ENCODE measurements around the gene BCORL1. TPM values are rescaled to one million over a fixed set of nuclear protein-coding genes. Genes with fewer than 3 reads are reported as not detected.

Gene BCORL1
- total RNA-seq, 4 donors from 2014 or later: 4.7 to 12.0 (median 6.2) TPM

DNA sequence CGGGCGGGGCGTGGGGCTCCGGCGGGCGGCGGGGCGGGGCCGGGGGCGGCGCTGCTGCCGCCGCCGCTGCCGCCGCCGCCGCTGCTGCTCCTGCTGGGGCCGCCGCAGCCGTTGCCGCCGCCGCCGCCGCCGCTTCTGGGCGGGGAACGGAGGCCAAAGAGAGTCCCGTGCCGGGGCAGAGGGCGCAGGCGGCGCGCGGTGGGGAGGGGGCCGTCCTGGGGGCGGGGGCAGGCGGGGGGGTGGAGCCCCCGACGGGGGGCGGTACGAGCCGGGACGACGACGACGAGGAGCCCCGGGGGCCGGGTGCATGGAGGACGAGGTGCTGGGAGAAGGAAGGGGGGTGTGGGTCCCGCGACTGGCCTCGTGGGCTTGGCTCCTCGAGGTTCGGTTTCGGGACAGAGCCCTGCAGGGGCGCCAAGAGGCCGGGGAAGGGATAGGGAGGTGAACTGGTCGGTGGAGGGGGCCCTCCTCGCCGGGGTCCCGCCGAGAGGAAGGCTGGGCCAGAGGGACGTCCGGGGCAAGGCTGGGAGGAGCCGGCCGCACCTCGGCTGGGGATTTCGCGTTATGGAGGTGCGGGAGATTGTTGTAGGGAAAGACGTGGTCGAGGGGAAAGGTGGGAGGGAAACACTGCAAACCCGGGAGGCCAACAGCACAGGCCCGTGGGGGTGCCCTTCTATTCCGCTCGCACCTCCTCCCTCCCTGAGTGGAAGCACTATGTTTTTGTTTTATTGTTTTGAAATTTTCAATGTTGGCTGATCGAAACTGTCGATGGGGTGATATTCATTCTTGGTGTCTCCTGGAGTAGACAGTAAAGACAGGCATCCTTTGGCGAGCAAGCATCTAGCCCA, 1.9 kb downstream of the BCORL1 start:
- no peaks in the 10 kb centered on the region for H3K9me3 ChIP-seq
- peak; percentile 31 to 40 for DNase-seq
- peak overlapping the region in 2 of 3 donors; percentile 17 to 46 for H3K4me3 ChIP-seq (replicated peaks in 1 of 3)
- no peaks in the 10 kb centered on the region for H3K36me3 ChIP-seq
- intact Hi-C loops (cut with DNase I): no loop called here
- 16 to 29% methylated on average over 5 to 8 of the region's 81 CpGs for WGBS, 2 donors
- no peaks in the 10 kb centered on the region for H3K27me3 ChIP-seq
- no peak overlapping the region for H3K27ac ChIP-seq
- no peaks in the 10 kb centered on the region for H3K4me1 ChIP-seq
- TF ChIP-seq POLR2A (IDR thresholded peaks at IDR 0.05): peak in 1 of 2 donors; percentile 22
- TF ChIP-seq, protein P1, sequence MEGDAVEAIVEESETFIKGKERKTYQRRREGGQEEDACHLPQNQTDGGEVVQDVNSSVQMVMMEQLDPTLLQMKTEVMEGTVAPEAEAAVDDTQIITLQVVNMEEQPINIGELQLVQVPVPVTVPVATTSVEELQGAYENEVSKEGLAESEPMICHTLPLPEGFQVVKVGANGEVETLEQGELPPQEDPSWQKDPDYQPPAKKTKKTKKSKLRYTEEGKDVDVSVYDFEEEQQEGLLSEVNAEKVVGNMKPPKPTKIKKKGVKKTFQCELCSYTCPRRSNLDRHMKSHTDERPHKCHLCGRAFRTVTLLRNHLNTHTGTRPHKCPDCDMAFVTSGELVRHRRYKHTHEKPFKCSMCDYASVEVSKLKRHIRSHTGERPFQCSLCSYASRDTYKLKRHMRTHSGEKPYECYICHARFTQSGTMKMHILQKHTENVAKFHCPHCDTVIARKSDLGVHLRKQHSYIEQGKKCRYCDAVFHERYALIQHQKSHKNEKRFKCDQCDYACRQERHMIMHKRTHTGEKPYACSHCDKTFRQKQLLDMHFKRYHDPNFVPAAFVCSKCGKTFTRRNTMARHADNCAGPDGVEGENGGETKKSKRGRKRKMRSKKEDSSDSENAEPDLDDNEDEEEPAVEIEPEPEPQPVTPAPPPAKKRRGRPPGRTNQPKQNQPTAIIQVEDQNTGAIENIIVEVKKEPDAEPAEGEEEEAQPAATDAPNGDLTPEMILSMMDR (IDR thresholded peaks at IDR 0.05): no peak

DNA sequence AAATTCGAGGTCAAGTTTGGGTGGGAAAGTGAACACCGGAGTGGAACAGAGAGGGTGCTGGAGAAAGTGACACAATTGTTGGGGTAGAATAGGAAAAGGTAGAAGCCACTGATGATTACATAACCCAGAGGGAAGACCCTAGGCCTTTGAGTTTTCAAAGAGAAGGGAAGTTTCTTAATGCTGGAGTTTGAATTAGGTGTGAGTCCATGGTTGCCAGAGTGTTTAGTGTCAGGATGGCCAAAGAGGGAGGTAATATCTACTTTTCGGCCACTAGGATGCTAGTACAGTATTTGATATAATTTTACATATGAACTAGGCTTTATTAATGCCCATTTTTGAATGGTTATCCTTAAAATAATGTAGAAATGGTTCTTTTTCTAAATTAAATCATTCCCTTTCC, 5.4 kb downstream of the BCORL1 start:
- Histone ChIP-seq H3K36me3 (no peaks in the 10 kb centered on the region), H3K9me3 (no peaks in the 10 kb centered on the region), H3K27ac (no peak overlapping the region), H3K4me1 (peaks cover 0 to 4% of the 10 kb centered on the region in 2 donors), H3K27me3 (no peaks in the 10 kb centered on the region), H3K4me3 (replicated peaks in 1 of 3) (no peak overlapping the region)
- no peak for DNase-seq
- intact Hi-C loops (cut with DNase I): no loop called here
- WGBS, 2 donors: 73 to 77% methylated on average over 3 of the region's 3 CpGs
- no peak for TF ChIP-seq POLR2A (IDR thresholded peaks at IDR 0.05)
- TF ChIP-seq, protein P1 (IDR thresholded peaks at IDR 0.05): no peak

DNA sequence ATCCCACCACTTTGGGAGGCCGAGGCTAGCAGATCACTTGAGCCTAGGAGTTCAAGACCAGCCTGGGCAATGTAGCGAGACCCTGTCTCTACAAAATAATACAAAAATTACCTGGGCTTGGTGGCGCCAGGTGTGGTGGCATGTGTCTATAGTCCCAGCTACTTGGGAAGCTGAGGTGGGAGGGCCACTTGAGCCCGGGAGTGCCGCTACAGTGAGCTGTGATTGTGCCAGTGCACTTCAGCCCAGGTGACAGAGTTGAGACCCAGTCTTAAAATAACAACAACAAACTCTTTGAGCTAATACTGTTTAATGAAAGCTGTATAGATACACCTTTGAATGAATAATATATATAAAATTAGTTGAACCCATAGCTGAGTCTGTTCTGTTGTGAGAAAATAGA, 9.7 kb downstream of the BCORL1 start:
- no peaks in the 10 kb centered on the region for H3K9me3 ChIP-seq
- H3K27ac ChIP-seq: no peak overlapping the region
- H3K36me3 ChIP-seq: no peaks in the 10 kb centered on the region
- H3K27me3 ChIP-seq: no peaks in the 10 kb centered on the region
- peak; percentile 79 to 81 for DNase-seq
- TF ChIP-seq, protein P1 (IDR thresholded peaks at IDR 0.05): no peak
- TF ChIP-seq POLR2A (IDR thresholded peaks at IDR 0.05): no peak
- intact Hi-C loops (cut with DNase I): no loop called here
- WGBS, 2 donors: 59 to 67% methylated on average over 4 to 5 of the region's 5 CpGs
- H3K4me1 ChIP-seq: peaks cover 7 to 15% of the 10 kb centered on the region in 2 donors
- no peak overlapping the region for H3K4me3 ChIP-seq (replicated peaks in 1 of 3)

DNA sequence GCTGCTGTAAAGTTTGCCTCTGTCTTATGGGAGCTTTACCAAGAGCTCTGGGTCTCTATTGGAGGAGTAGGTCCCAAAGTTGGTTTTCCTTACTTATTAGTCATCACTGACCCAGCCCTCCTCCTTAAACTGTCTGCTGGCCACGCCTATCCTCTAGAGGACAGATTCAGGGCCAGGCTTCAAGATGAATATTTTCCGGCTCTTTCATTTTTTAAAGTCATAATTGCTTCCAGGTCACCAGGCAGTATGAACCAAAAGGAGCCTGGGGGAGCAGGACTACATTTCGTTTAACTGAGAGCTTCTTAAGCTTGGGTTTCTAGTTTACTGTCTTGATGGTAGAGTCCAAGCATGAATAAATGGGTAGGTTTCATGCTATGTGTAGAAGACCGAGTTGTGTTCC, 13.7 kb downstream of the BCORL1 start:
- Histone ChIP-seq H3K9me3 (no peaks in the 10 kb centered on the region), H3K4me1 (peaks cover 3 to 15% of the 10 kb centered on the region in 2 donors), H3K27ac (no peak overlapping the region), H3K27me3 (no peaks in the 10 kb centered on the region), H3K4me3 (replicated peaks in 1 of 3) (no peak overlapping the region), H3K36me3 (no peaks in the 10 kb centered on the region)
- intact Hi-C loops (cut with DNase I): no loop called here
- WGBS, 2 donors: 61 to 80% methylated on average over 3 of the region's 4 CpGs
- TF ChIP-seq POLR2A (IDR thresholded peaks at IDR 0.05): no peak
- TF ChIP-seq, protein P1 (IDR thresholded peaks at IDR 0.05): no peak
- peak in 1 of 2 donors; percentile 3 for DNase-seq

DNA sequence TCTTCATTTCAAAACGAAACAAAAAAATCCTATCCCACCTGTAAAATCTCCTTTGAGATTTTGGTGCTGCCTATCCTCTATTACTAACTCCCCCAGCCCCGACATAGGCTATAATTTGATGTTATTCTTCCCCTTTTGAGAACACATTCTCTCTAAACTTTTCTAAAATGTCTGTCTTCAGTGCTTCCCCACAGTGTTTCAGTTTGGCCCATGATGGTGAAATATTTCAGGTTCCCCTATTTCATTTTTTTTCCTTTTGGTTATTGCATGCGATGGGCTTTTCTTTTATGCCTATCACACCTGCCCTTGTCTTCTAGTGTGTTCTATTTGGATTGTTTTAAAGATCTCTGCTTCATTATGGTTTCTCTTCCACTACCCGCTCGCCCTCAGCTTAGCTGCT, 14.7 kb downstream of the BCORL1 start:
- no peak for TF ChIP-seq POLR2A (IDR thresholded peaks at IDR 0.05)
- TF ChIP-seq, protein P1 (IDR thresholded peaks at IDR 0.05): no peak
- 92% methylated on average over 5 of the region's 5 CpGs for WGBS, 2 donors
- no peaks in the 10 kb centered on the region for H3K9me3 ChIP-seq
- no peak overlapping the region for H3K4me3 ChIP-seq (replicated peaks in 1 of 3)
- H3K27me3 ChIP-seq: no peaks in the 10 kb centered on the region
- intact Hi-C loops (cut with DNase I): no loop called here
- no peaks in the 10 kb centered on the region for H3K36me3 ChIP-seq
- H3K4me1 ChIP-seq: peaks cover 3 to 15% of the 10 kb centered on the region in 2 donors
- no peak for DNase-seq
- H3K27ac ChIP-seq: no peak overlapping the region

Data from thyroid gland (tissue), 4 donors.